SK-N-SH treated with all-trans-retinoic acid at 6 μM for 48 hours (cell line): Measurements from ENCODE around the gene HIVEP3.

Experiments used
- ATAC-seq: fragments of 200-7000 bp; cut with Tn5 transposase; 3 replicates; pipeline ENCODE4 v1.9.1; 2020; ENCODE audit warnings: mild to moderate bottlenecking, moderate library complexity
- ARNTL ChIP-seq: fragments of 450-650 bp; formaldehyde crosslinking; IDR thresholded peaks from 2 replicates; pipeline ENCODE4 v1.5.0; 2020; ENCODE audit warnings: low read depth, mild to moderate bottlenecking, moderate library complexity, borderline replicate concordance
- BACH2 ChIP-seq: fragments of 250-450 bp; sonication (Bioruptor Pico); IDR thresholded peaks from 2 replicates; pipeline ENCODE4 v1.9.0; 2021; ENCODE audit warnings: mild to moderate bottlenecking, borderline replicate concordance
- CREB5 ChIP-seq: fragments of 250-450 bp; sonication (Bioruptor Pico); IDR thresholded peaks from 2 replicates; pipeline ENCODE4 v1.5.1; 2020; ENCODE audit warnings: low read depth, mild to moderate bottlenecking, moderate library complexity
- CSDC2 ChIP-seq: fragments of 250-450 bp; sonication (Bioruptor Pico); IDR thresholded peaks from 2 replicates; pipeline ENCODE4 v1.5.0; 2020; ENCODE audit warnings: mild to moderate bottlenecking, moderate library complexity
- CSRNP3 ChIP-seq: fragments of 250-450 bp; sonication (Bioruptor Pico); IDR thresholded peaks from 2 replicates; pipeline ENCODE4 v1.5.1; 2021; ENCODE audit warnings: mild to moderate bottlenecking, moderate library complexity
- ESRRG ChIP-seq: fragments of 250-450 bp; sonication (Bioruptor Pico); IDR thresholded peaks from 2 replicates; pipeline ENCODE4 v1.6.1; 2021; ENCODE audit warnings: mild to moderate bottlenecking
- ISL1 ChIP-seq: fragments of 250-450 bp; sonication (Bioruptor Pico); IDR thresholded peaks from 2 replicates; pipeline ENCODE4 v2.1.2; 2022; ENCODE audit warnings: mild to moderate bottlenecking, moderate library complexity
- PATZ1 ChIP-seq: fragments of 250-450 bp; sonication (Bioruptor Pico); IDR thresholded peaks from 2 replicates; pipeline ENCODE4 v1.8.0; 2020; ENCODE audit warnings: mild to moderate bottlenecking, moderate library complexity, borderline replicate concordance
- POU6F1 ChIP-seq: fragments of 250-450 bp; sonication (Bioruptor Pico); IDR thresholded peaks from 2 replicates; pipeline ENCODE4 v1.8.0; 2021; ENCODE audit warnings: low read depth, mild to moderate bottlenecking, moderate library complexity, borderline replicate concordance
- PPARA ChIP-seq: fragments of 250-450 bp; sonication (Bioruptor Pico); IDR thresholded peaks from 2 replicates; pipeline ENCODE4 v1.5.0; 2020; ENCODE audit warnings: mild to moderate bottlenecking, borderline replicate concordance
- RARB ChIP-seq: fragments of 250-450 bp; sonication (Bioruptor Pico); IDR thresholded peaks from 2 replicates; pipeline ENCODE4 v1.8.0; 2021; ENCODE audit warnings: mild to moderate bottlenecking, moderate library complexity
- SNAI2 ChIP-seq: fragments of 250-450 bp; sonication (Bioruptor Pico); IDR thresholded peaks from 2 replicates; pipeline ENCODE4 v1.5.0; 2020; ENCODE audit warnings: mild to moderate bottlenecking, moderate library complexity
- TOX ChIP-seq: fragments of 250-450 bp; sonication (Bioruptor Pico); IDR thresholded peaks from 2 replicates; pipeline ENCODE4 v1.8.0; 2021; ENCODE audit warnings: mild to moderate bottlenecking, moderate library complexity, borderline replicate concordance
- TSHZ2 ChIP-seq: fragments of 250-450 bp; sonication (Bioruptor Pico); IDR thresholded peaks from 2 replicates; pipeline ENCODE4 v1.5.0; 2020; ENCODE audit warnings: mild to moderate bottlenecking, moderate library complexity
- ZC3H10 ChIP-seq: fragments of 250-450 bp; sonication (Bioruptor Pico); IDR thresholded peaks from 2 replicates; pipeline ENCODE4 v1.5.1; 2021; ENCODE audit warnings: mild to moderate bottlenecking, moderate library complexity
- ZFP3 ChIP-seq: fragments of 250-450 bp; sonication (Bioruptor Pico); IDR thresholded peaks from 2 replicates; pipeline ENCODE4 v1.5.0; 2020; ENCODE audit warnings: mild to moderate bottlenecking, moderate library complexity
- ZFP30 ChIP-seq: fragments of 450-650 bp; formaldehyde crosslinking; IDR thresholded peaks from 2 replicates; pipeline ENCODE4 v1.5.0; 2022; ENCODE audit warnings: mild to moderate bottlenecking, moderate library complexity
- ZNF8 ChIP-seq: fragments of 450-650 bp; formaldehyde crosslinking; IDR thresholded peaks from 2 replicates; pipeline ENCODE4 v1.5.0; 2020; ENCODE audit warnings: mild to moderate bottlenecking, moderate library complexity

Gene HIVEP3

GRCh38 chr1:41682149-41682548 lies 236.6 kb downstream of the HIVEP3 start (continued):
- no peak for TF ChIP-seq CSRNP3
- no peak for TF ChIP-seq PPARA (CRISPR knock-in tag)
- TF ChIP-seq ARNTL = no peak
- TF ChIP-seq, all 23 proteins: peak for 0

GRCh38 chr1:41681331-41682098 lies 237.2 kb downstream of the HIVEP3 start:
- TF ChIP-seq RARB (CRISPR knock-in tag) (no peak), ZNF8 (no peak), ESRRG (CRISPR knock-in tag) (no peak), PATZ1 (no peak), CREB5 (CRISPR knock-in tag) (no peak), TSHZ2 (CRISPR knock-in tag) (no peak), BACH2 (CRISPR knock-in tag) (no peak), ZFP30 (CRISPR knock-in tag) (no peak), ISL1 (CRISPR knock-in tag) (no peak), SNAI2 (CRISPR knock-in tag) (no peak), ZFP3 (CRISPR knock-in tag) (no peak), ARNTL (no peak), CSRNP3 (no peak), ZC3H10 (CRISPR knock-in tag) (no peak)
- no peak for ATAC-seq

- TF ChIP-seq BACH2 (CRISPR knock-in tag) (no peak), PPARA (CRISPR knock-in tag) (no peak), ZNF8 (no peak), CSDC2 (CRISPR knock-in tag) (no peak)
- TF ChIP-seq, all 23 proteins: peak for 0
- ATAC-seq = no peak
These were observed 238.7 kb downstream of the HIVEP3 start for GRCh38 chr1:41679994-41680393.

GRCh38 chr1:41679531-41679930 lies 239.2 kb downstream of the HIVEP3 start:
- TF ChIP-seq CSDC2 (CRISPR knock-in tag) (no peak), TOX (no peak), POU6F1 (CRISPR knock-in tag) (no peak), ARNTL (no peak), PPARA (CRISPR knock-in tag) (no peak), ESRRG (CRISPR knock-in tag) (no peak), TSHZ2 (CRISPR knock-in tag) (no peak)
- TF ChIP-seq, all 23 proteins: peak for 0
- ATAC-seq = no peak
